CD4-positive, alpha-beta T cell treated with Interferon gamma for 1 hour (primary cell): ENCODE data around the gene FYN.
"Not testable (repeated sequence)": the region's sequence is repeated elsewhere in the genome, so short reads cannot be mapped to it uniquely, and the experiment has no call there.

Source experiments
- DNase-seq: peaks from one replicate; pipeline ENCODE4 v3.0.0-alpha.2; 2020

Gene FYN

DNA sequence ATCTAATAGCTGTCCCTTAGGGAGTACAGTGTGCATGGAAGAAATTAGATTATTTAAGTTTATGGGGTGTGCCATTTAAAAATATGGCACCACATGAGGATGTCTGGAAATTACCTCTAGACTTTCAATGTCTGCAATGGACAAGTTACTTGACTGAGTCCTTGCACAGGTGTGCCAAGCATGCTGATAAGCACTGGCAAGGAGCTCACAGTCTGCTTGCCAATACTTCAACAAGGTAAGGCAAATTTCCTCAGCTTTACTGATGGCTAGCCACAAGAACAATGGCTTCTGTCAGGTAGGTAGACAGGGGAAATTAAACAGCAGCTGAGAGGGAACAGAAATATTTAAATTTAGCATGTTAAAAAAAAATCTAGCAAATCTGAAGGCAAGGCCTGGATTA lies 176.4 kb downstream of the FYN start:
- DNase-seq: no peak

GRCh38 chr6:111692327-111693164 lies 180.7 kb downstream of the FYN start:
- DNase-seq: no peak

GRCh38 chr6:111691345-111692225 lies 181.7 kb downstream of the FYN start:
- DNase-seq: no peak

GRCh38 chr6:111689946-111690345 lies 183.3 kb downstream of the FYN start:
- DNase-seq: no peak

GRCh38 chr6:111689419-111689818 lies 183.8 kb downstream of the FYN start:
- no peak for DNase-seq

DNA sequence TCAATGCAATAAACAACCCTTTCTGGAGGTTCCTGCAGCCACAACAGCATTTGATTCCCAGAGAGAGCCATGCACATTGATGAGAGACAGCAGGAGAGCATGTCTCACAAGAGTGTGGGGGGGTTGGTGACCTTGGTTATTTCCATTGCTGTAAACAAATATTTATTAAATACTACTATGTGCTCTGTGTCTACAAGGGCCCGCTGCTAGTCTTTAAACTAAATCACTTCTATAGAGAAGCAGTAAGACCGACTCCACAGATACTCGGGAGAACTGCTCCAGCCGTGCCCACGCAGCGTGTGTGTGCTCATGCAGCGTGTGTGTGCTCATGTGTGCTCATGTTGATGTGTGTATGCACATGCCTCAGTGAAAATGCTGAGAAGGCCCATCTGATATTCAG lies 184.9 kb downstream of the FYN start:
- no peak for DNase-seq

- no peak for DNase-seq
Measured at GRCh38 chr6:111687652-111688051, 185.6 kb downstream of the FYN start.

GRCh38 chr6:111686932-111687266 lies 186.4 kb downstream of the FYN start:
- DNase-seq: no peak

DNA sequence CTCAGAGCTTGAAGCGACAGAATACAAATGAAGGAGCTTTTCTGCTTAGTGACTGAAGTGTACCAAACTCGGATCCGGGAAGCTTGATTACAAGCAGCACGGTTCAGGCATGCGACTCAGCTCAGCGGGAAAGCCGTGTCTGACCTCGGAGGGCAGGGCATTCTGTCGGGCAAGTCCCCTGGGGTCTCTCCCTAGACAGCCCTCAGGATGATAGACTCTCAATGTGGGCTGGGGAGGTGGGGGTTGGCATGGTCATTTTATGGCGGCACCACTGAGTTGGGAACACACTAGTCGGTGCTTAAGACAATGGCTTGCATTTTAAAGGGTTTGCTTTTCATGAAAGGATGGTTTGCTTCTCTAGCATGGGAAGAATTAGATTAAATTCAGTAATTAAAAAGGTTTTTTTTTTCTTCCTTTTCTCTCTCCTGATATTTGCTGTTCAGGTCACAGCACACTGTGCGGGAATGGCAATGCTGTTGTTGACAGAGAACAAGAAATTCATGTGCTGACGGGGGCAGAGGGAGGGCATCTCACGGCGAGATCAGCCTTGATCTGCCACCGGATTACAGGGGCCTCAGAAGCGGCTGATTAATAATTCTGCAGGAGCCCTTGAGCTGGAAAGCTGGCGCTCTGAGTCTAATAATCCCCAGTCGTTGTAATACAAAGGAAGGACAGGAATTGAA lies 186.9 kb downstream of the FYN start:
- DNase-seq: no peak

- DNase-seq: no peak
Measured at GRCh38 chr6:111685526-111685925, 187.7 kb downstream of the FYN start.

DNA sequence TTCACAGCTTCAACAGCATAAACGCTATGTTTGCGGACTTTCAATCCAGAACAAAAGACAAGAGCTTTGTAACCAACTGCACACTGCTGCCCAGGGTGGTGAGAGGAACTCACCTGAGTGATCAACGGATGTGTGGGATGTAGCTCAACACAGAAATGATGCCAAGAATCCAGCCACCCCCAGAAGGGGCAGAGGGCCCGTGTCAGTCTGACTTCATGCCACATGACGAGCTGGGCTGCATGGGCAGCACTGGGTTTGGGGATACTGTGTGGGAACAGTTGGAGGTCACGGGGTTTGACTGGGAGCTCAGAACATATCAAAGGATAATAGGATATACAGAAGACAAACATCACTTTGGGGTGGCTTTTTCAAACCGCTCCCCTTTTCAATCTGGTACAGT lies 188.2 kb downstream of the FYN start:
- DNase-seq: no peak

DNA sequence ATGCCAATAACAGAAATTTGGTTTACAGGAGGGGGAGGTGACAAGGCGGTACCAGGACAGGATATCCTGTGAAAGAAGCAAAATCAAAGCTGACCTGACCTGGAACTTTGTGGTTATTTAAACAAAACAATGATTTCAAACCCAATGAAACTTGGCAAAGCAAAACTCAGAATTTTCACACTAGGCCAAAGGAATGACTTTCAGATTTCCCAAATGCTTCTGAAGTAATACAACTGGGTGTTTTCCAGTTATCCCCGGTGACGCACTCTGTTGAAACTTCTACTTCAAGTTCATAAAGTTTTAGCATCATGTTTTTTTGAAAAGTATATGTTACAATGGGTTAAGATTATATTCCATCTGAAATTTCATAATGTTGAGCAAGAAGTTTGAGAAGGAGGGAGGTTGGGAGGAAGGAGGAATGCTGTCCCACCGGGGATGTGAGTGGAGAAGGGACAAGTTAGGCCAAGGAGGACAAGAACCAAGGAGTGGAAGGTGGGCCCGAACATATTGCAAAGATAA lies 189.4 kb downstream of the FYN start:
- DNase-seq: no peak

GRCh38 chr6:111683157-111683556 lies 190.1 kb downstream of the FYN start:
- no peak for DNase-seq

- no peak for DNase-seq
Measured at GRCh38 chr6:111681860-111682259, 191.4 kb downstream of the FYN start.

GRCh38 chr6:111680811-111681609 lies 192.2 kb downstream of the FYN start:
- DNase-seq: not testable (repeated sequence)

DNA sequence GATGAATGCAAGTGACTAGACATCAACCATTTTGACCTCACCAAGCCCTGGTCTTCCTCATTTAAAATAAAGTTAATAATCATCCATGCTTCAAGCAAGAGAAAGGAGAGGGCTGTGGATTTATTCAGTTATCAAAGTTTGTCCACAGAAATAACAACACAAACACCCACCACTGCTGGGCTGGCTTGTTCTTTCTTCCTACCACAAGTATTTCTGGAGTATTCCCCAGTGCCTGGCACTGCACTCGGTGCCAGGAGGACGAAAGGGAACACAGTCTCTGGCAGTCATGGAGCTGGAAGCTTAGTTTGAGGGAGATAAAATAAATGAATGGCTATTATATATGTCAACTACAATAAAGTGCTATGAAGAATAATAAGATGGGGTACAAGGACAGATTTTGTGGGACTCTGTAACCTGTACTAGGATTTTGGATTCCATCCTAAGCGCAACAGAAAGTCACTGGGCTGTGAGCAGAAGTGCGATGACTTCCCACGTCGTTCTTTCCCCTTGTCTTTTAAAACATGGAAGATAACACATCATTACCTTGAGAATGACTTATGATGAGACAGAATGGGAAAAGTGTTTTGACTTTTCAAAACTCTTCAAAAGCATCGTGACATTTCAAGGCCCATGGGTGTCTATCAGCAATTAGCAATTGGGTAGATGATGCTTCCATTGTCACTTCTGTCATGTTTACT lies 193.1 kb downstream of the FYN start:
- no peak for DNase-seq

DNA sequence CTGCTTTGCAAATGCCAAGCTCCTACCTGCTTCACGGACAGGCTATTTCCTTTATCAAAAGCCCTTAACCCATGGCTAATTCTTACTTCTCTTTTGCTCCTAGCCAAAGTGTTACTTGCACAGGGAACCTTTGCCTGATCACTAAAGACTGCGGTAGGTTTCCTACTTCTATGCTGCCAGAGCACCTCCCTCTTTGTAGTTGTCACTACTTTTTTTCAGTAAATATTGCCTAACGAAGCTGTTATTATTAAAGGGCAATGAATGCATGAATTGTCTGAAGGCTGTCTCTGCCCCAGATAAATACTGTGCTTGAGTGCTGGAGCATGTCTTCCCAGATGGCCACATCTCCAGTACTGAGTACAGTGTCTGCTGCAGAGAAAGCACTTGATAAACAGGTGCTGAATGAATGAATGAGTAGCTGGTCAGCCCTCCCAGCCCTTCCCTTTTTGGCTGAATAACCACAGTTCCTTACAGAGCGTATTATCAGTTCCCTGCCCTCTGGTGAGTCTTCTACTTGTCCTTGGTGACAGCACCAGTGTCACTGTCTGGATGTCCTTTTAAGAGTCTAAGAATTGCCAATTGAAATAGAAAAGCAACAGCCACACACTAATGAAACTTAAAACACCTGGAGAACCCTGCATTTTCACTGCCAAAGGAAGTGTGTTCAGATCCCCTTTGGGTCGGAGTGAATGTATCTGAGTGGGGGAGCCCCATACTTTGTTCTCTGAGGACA lies 194.0 kb downstream of the FYN start:
- DNase-seq: no peak

- no peak for DNase-seq
Measured at GRCh38 chr6:111677249-111677990, 195.8 kb downstream of the FYN start.

DNA sequence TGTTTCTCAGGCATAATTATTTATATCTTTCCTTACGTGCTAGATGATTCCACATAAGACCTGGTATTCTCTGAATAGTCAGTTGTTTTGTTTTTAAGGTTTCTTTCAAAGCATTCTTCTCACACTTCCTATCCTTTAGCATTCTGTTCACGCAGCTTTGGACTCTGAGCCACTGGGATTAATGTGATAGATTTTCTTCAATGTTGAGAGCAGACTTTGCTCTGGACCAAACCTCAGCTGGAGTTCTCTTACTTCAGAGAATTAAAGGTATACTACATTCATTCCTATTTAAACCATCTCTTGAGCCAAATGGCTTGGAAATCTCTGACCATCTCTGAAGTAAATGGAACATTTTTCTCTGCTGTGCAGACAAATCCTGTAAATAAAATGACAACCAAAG lies 196.9 kb downstream of the FYN start:
- no peak for DNase-seq

DNA sequence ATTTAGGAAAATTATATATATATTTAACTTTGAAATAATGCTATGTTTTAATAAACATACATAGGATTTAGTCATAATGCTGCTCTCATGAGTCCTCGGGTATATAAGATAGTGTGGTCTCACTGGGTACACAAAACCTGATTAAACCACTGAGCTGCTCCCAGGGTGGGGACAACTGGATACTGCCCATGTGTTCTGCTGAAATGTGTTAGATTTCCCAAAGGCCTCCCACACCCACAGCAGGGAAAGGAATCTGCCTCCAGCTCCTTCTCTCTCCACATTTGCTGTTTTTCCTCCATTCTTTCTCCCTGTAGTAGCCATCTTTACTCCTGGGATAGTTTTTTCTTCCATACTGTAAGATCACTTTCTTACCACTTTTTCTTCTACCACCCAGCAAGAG lies 198.4 kb downstream of the FYN start:
- no peak for DNase-seq
